Bronchial epithelial cell (primary cell): ENCODE results near the gene SSH2. TPM values are rescaled to one million over a fixed set of nuclear protein-coding genes. Genes with fewer than 3 reads are reported as not detected.
"Not testable (repeated sequence)": the region's sequence is repeated elsewhere in the genome, so short reads cannot be mapped to it uniquely, and the experiment has no call there.

Experiments used
- DNase-seq: peaks from one replicate; pipeline ENCODE4 v3.0.0-alpha.2; 2010; ENCODE audit warnings: low read depth
- FAIRE-seq: peaks from 2 replicates; lab custom pipeline; 2011; peaks lifted over from hg19 to GRCh38; lab: Jason Lieb, UNC
- H3K27me3 ChIP-seq: 2 replicates; pipeline ENCODE4 v1.5.1; 2011; ENCODE audit warnings: low read length; ENCODE audit not compliant: control insufficient read depth, insufficient read depth
- H3K36me3 ChIP-seq: 2 replicates; pipeline ENCODE4 v1.5.1; 2011; ENCODE audit warnings: low read length; ENCODE audit not compliant: control insufficient read depth, insufficient read depth
- H3K4me3 ChIP-seq: 2 replicates; pipeline ENCODE4 v1.5.1; 2011; ENCODE audit warnings: mild to moderate bottlenecking, low read depth, low read length, control low read depth
- CTCF ChIP-seq: IDR thresholded peaks from 2 replicates; pipeline ENCODE4 v1.5.1; 2011; ENCODE audit warnings: mild to moderate bottlenecking, moderate library complexity, low read length, control low read depth, inconsistent platforms; ENCODE audit not compliant: insufficient read depth, severe bottlenecking
- total RNA-seq: library from RNA; depleted of rRNA; stranded (reverse); fragments of >200 nt; gene quantifications from 2 replicates; pipeline ENCODE4 v1.2.1, GENCODE V29; 2014

The SSH2 gene
- total RNA-seq, 1 donor from 2014 or later, result 3.7 TPM

DNA sequence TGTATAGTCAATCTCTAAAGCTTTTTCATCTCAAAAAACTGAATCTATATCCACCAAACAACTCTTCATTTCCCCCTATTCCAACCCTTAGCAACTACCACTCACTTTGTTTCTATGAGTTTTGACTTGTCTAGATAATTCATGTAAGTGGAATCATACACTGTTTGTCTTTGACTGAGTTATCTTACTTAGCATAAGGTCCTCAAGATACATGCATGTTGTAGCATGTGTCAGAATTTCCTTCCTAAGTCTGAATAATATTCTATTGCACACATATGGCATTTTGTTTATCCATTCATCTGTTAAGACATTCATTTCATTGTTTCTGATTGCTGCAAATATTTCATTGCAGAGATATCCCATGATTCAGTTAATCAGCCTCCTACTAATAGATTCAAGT is 72.2 kb downstream of the SSH2 start:
- no peak for TF ChIP-seq CTCF
- DNase-seq (peak; percentile 99), FAIRE-seq (no peak)
- Histone ChIP-seq H3K36me3 (no peaks in the 10 kb centered on the region), H3K4me3 (no peak overlapping the region), H3K27me3 (no peaks in the 10 kb centered on the region)

DNA sequence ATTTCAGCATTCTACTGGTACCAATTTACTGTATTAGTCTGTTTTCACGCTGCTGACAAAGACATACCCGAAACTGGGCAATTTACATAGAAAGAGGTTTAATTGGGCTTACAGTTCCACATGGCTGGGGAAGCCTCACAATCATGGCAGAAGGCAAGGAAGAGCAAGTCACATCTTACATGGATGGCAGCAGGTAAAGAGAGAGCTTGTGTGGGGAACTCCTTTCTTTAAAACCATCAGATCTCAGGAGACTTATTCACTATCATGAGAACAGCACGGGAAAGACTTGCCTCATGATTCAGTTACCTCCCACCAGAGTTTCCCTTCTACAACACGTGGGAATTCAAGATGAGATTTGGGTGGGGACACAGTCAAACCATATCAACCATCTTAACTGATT is 72.9 kb downstream of the SSH2 start:
- H3K4me3 ChIP-seq, H3K36me3 ChIP-seq, H3K27me3 ChIP-seq, DNase-seq, FAIRE-seq: not testable (repeated sequence)

DNA sequence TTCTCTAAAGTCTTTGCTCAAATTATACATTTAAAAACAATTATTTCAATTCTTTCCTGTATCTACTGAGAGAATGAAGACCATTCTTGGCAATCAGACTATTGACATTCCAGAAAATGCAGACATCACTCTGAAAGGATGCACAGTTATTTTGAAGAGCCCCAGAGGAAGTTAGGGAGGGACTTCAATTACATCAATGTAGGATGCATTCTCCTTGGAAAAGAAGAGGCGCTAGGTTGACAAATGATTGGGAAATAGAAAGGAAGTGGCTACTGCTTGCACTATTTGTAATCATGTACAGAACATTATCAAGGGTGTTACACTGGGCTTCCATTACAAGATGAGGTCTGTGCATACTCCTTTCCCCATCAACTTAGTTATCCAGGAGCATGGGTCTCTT is 74.3 kb downstream of the SSH2 start:
- H3K4me3 ChIP-seq, result no peak overlapping the region
- FAIRE-seq (no peak), DNase-seq (peak; percentile 62)
- H3K36me3 ChIP-seq, result no peaks in the 10 kb centered on the region
- TF ChIP-seq CTCF, result no peak
- H3K27me3 ChIP-seq, result no peaks in the 10 kb centered on the region

DNA sequence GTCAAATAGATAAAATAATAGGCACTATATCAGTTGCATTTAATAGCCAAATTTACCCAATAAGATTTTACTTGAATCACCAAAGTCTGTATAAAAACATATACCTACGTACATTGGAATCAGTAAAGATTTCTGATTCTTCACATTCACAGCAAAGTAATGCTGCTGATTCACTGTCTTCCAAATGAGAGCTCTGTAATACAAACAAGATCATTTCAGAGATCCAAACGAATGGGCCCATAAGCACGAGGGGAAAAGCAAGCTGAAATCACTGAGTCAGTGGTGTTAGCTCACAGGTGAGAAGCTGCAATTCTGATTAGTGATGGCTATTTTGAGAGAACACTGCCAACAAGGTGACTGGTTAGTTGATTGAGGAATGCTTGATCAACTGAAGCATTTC is 81.3 kb downstream of the SSH2 start:
- TF ChIP-seq CTCF, result no peak
- Histone ChIP-seq H3K27me3 (no peaks in the 10 kb centered on the region), H3K36me3 (no peaks in the 10 kb centered on the region), H3K4me3 (no peak overlapping the region)
- no peak for DNase-seq
- no peak for FAIRE-seq

- no peak for TF ChIP-seq CTCF
- DNase-seq (no peak), FAIRE-seq (no peak)
These were observed 82.3 kb downstream of the SSH2 start for GRCh38 chr17:29847527-29848400.

GRCh38 chr17:29847118-29847517 is 82.9 kb downstream of the SSH2 start:
- no peak for TF ChIP-seq CTCF
- DNase-seq, result no peak

More at GRCh38 chr17:29847527-29848400, 82.3 kb downstream of the SSH2 start:
- Histone ChIP-seq H3K36me3 (no peaks in the 10 kb centered on the region), H3K27me3 (no peaks in the 10 kb centered on the region), H3K4me3 (no peak overlapping the region)

More at GRCh38 chr17:29847118-29847517, 82.9 kb downstream of the SSH2 start:
- no peaks in the 10 kb centered on the region for H3K36me3 ChIP-seq
- no peak overlapping the region for H3K4me3 ChIP-seq
- no peaks in the 10 kb centered on the region for H3K27me3 ChIP-seq
- no peak for FAIRE-seq
